HCT116 (cell line): ENCODE data around the gene ARHGEF12. TPM values are rescaled to one million over a fixed set of nuclear protein-coding genes. Genes with fewer than 3 reads are reported as not detected.
A peak's percentile ranks its signal among the peaks of the same experiment; 100 is the strongest.

Experiments used
- ATAC-seq: fragments of 200-7000 bp; cut with Tn5 transposase; 2 replicates; pipeline ENCODE4 v1.9.1; 2020; ENCODE audit warnings: mild to moderate bottlenecking, moderate library complexity
- BruUV-seq: library from RNA; stranded (reverse); fragments of 400-500 nt; replicated peaks from 2 replicates; lab custom pipeline; 2021; lab: Mats Ljungman, UMichigan
- CTCF ChIA-PET: fragments of 300-600 bp; sonication (Branson Sonifier 250); formaldehyde crosslinking; loops from one replicate; lab custom pipeline; 2021; ENCODE audit warnings: antibody characterized with exemption; lab: Charles Lee
- POLR2A ChIA-PET: fragments of 300-600, 350-600 bp; sonication (Branson Sonifier 250); formaldehyde crosslinking; loops from one replicate; lab custom pipeline; 2021; ENCODE audit warnings: antibody characterized with exemption; lab: Charles Lee
- RAD21 ChIA-PET, 2 experiments: fragments of 300-600 bp; sonication (Branson Sonifier 250); formaldehyde crosslinking; loops; one replicate each; lab custom pipeline; 2023; ENCODE audit warnings: low total read pairs in 2 of 2; ENCODE audit not compliant: uncharacterized antibody in 2 of 2, unreplicated experiment in 2 of 2, low non-redundant PET in 1 of 2; lab: Charles Lee
- DNase-seq: peaks from one replicate; pipeline ENCODE4 v3.0.0-alpha.2; 2010; ENCODE audit warnings: low read depth, low spot score
- H2AFZ ChIP-seq: fragments of 200-600 bp; shearing (Covaris generic), sonication (generic); 2 replicates; pipeline ENCODE4 v1.6.1; 2017; ENCODE audit warnings: low read depth, mixed run types, mixed read lengths, antibody characterized with exemption, low read length; ENCODE audit not compliant: poor library complexity, severe bottlenecking
- H3K27ac ChIP-seq: 2 replicates; pipeline ENCODE4 v1.5.1; 2012; ENCODE audit warnings: low read depth, low read length
- H3K27me3 ChIP-seq: fragments of 200-600 bp; sonication (generic); 2 replicates; pipeline ENCODE4 v1.6.1; 2016; ENCODE audit warnings: mixed run types, low read length, mixed read lengths; ENCODE audit not compliant: insufficient read depth
- H3K36me3 ChIP-seq, 2 experiments: fragments of 200-500 bp in 1 of 2; fragments of 200-600 bp in 1 of 2; sonication (Bioruptor generic) in 1 of 2; sonication (generic) in 1 of 2; 2 replicates each; pipeline versions ENCODE4 v1.5.1 to v1.6.1; 2014 to 2016; ENCODE audit warnings: low read length in 2 of 2, inconsistent platforms in 1 of 2, mixed read lengths in 1 of 2, mixed run types in 1 of 2; ENCODE audit not compliant: insufficient read depth in 2 of 2, control insufficient read depth in 1 of 2
- H3K4me1 ChIP-seq, 2 experiments: fragments of 200-600 bp in 1 of 2; sonication (generic) in 1 of 2; 2 replicates each; pipeline versions ENCODE4 v1.5.1 to v1.6.1; 2012 to 2017; ENCODE audit warnings: low read length in 2 of 2, inconsistent platforms in 1 of 2, mild to moderate bottlenecking in 1 of 2, mixed read lengths in 1 of 2, mixed run types in 1 of 2, moderate library complexity in 1 of 2; ENCODE audit not compliant: insufficient read depth in 2 of 2, control insufficient read depth in 1 of 2
- H3K4me2 ChIP-seq: fragments of 200-600 bp; sonication (generic); 2 replicates; pipeline ENCODE4 v1.6.1; 2017; ENCODE audit warnings: mixed run types, low read length, mixed read lengths
- H3K4me3 ChIP-seq, 2 experiments: fragments of 200-600 bp in 1 of 2; sonication (generic) in 1 of 2; replicated peaks in 1 of 2; 2 replicates each; pipeline ENCODE4 v1.5.1; 2011 to 2016; ENCODE audit warnings: low read length in 2 of 2, control low read depth in 1 of 2, low read depth in 1 of 2, mild to moderate bottlenecking in 1 of 2, mixed read lengths in 1 of 2, mixed run types in 1 of 2
- H3K79me2 ChIP-seq: fragments of 200-600 bp; sonication (generic); 2 replicates; pipeline ENCODE4 v1.6.1; 2017; ENCODE audit warnings: mild to moderate bottlenecking, mixed run types, low read length, moderate library complexity, mixed read lengths; ENCODE audit not compliant: insufficient read depth
- H3K9ac ChIP-seq: fragments of 200-600 bp; sonication (generic); 2 replicates; pipeline ENCODE4 v1.6.1; 2016; ENCODE audit warnings: low read length, mixed read lengths
- H3K9me2 ChIP-seq: fragments of 200-600 bp; sonication (generic), shearing (Covaris generic); 2 replicates; pipeline ENCODE4 v1.6.1; 2017; ENCODE audit warnings: mixed run types, mild to moderate bottlenecking, moderate library complexity; ENCODE audit not compliant: insufficient read depth
- H3K9me3 ChIP-seq, 2 experiments: fragments of 200-500 bp in 1 of 2; fragments of 200-600 bp in 1 of 2; sonication (Bioruptor generic) in 1 of 2; sonication (generic) in 1 of 2; 2 replicates each; pipeline ENCODE4 v1.6.1; 2014 to 2017; ENCODE audit warnings: low read length in 2 of 2, mixed read lengths in 2 of 2, inconsistent platforms in 1 of 2, low read depth in 1 of 2, mild to moderate bottlenecking in 1 of 2, mixed run types in 1 of 2, moderate library complexity in 1 of 2; ENCODE audit not compliant: control insufficient read depth in 1 of 2, insufficient read depth in 1 of 2
- H4K20me1 ChIP-seq: fragments of 200-600 bp; sonication (generic), shearing (Covaris generic); 2 replicates; pipeline ENCODE4 v1.6.1; 2017; ENCODE audit warnings: mixed run types, mild to moderate bottlenecking, moderate library complexity; ENCODE audit not compliant: insufficient read depth
- ATF3 ChIP-seq: IDR thresholded peaks from 2 replicates; pipeline ENCODE4 v1.6.1; 2012
- CEBPB ChIP-seq: IDR thresholded peaks from 2 replicates; pipeline ENCODE4 v1.6.1; 2012; ENCODE audit warnings: low read depth
- CTCF ChIP-seq, 3 experiments: fragments of 200-600 bp in 1 of 3; sonication (generic) in 1 of 3; IDR thresholded peaks in 2 of 3; conservative IDR thresholded peaks in 1 of 3; 2 replicates each; pipeline ENCODE4 v1.5.1; 2012 to 2017; ENCODE audit warnings: low read depth in 2 of 3, low read length in 2 of 3, antibody characterized with exemption in 1 of 3, borderline replicate concordance in 1 of 3, control low read depth in 1 of 3, mild to moderate bottlenecking in 1 of 3, mixed read lengths in 1 of 3, mixed run types in 1 of 3, moderate library complexity in 1 of 3; ENCODE audit not compliant: insufficient read depth in 1 of 3
- EGR1 ChIP-seq: IDR thresholded peaks from 2 replicates; pipeline ENCODE4 v1.6.1; 2012; ENCODE audit warnings: low read depth
- EZH2 ChIP-seq: fragments of 200-600 bp; sonication (generic); IDR thresholded peaks from 2 replicates; pipeline ENCODE4 v1.6.1; 2017; ENCODE audit warnings: antibody characterized with exemption, mixed run types
- EZH2phosphoT487 ChIP-seq: fragments of 200-600 bp; IDR thresholded peaks from 2 replicates; pipeline ENCODE4 v1.6.1; 2018; ENCODE audit warnings: antibody characterized with exemption, borderline replicate concordance
- FOSL1 ChIP-seq: IDR thresholded peaks from 2 replicates; pipeline ENCODE4 v1.6.1; 2012; ENCODE audit warnings: low read depth
- JUND ChIP-seq: IDR thresholded peaks from 2 replicates; pipeline ENCODE4 v1.6.1; 2012
- RAD21 ChIP-seq: IDR thresholded peaks from 2 replicates; pipeline ENCODE4 v1.6.1; 2012; ENCODE audit warnings: low read depth, mild to moderate bottlenecking
- REST ChIP-seq: IDR thresholded peaks from 2 replicates; pipeline ENCODE4 v1.6.1; 2012; ENCODE audit warnings: low read depth
- TCF7L2 ChIP-seq: IDR thresholded peaks from 2 replicates; pipeline ENCODE4 v1.7.0; 2011; ENCODE audit warnings: borderline replicate concordance, inconsistent platforms; ENCODE audit not compliant: insufficient read depth, insufficient read length; ENCODE audit errors: extremely low read depth
- ZFX ChIP-seq: fragments of 450-650 bp; IDR thresholded peaks from 2 replicates; pipeline ENCODE4 v1.6.1; 2017
- intact Hi-C: fragments of 100-400 bp; cut with micrococcal nuclease; formaldehyde crosslinking; loops from 2 replicates; pipeline ENCODE4 v1.10.0; 2022
- total RNA-seq: library from RNA; stranded (reverse); gene quantifications from one replicate; pipeline ENCODE4 v1.2.1, GENCODE V29; 2021; ENCODE audit not compliant: unreplicated experiment

ARHGEF12 gene
- total RNA-seq, 1 experiment from 2014 or later, result 81.4 TPM

GRCh38 chr11:120524536-120525085 is 188.4 kb downstream of the ARHGEF12 start:
- H3K9me3 ChIP-seq, result no peaks in the 10 kb centered on the region
- H3K27me3 ChIP-seq, result no peaks in the 10 kb centered on the region
- no peaks in the 10 kb centered on the region for H3K79me2 ChIP-seq
- no peak overlapping the region for H3K27ac ChIP-seq
- no peak for TF ChIP-seq JUND
- TF ChIP-seq EZH2, result no peak
- TF ChIP-seq CEBPB, result no peak
- TF ChIP-seq RAD21, result no peak
- no peak for TF ChIP-seq TCF7L2
- no peak for TF ChIP-seq EGR1
- no peaks in the 10 kb centered on the region for H3K4me1 ChIP-seq
- ATAC-seq (no peak), DNase-seq (no peak)
- RAD21 ChIA-PET, result no interaction called here
- no peak overlapping the region for H3K4me3 ChIP-seq
- no peaks in the 10 kb centered on the region for H3K36me3 ChIP-seq
- intact Hi-C loops, result no loop called here
- CTCF ChIA-PET, result no interaction called here
- no peak overlapping the region for H3K4me2 ChIP-seq
- POLR2A ChIA-PET, result no interaction called here
- no peak overlapping the region for H3K9ac ChIP-seq
- no peaks in the 10 kb centered on the region for H4K20me1 ChIP-seq
- no peaks in the 10 kb centered on the region for H3K9me2 ChIP-seq
- no peak overlapping the region for H2AFZ ChIP-seq
- no TSS peak for BruUV-seq

- POLR2A ChIA-PET, result no interaction called here
- TF ChIP-seq CEBPB (no peak), ZFX (no peak), EZH2 (no peak), ATF3 (no peak), FOSL1 (no peak), CTCF (IDR thresholded peaks at IDR 0.05 in 2 of 3, conservative IDR thresholded peaks at IDR 0.05 in 1 of 3; ENCODE audit: borderline replicate concordance in 1 of 3, insufficient read depth in 1 of 3, low read depth in 2 of 3, low read length in 2 of 3) (no peak), REST (no peak), EZH2phosphoT487 (no peak), JUND (no peak)
- TF ChIP-seq, all 23 proteins: peak for 0
- ATAC-seq, result peak; percentile 42
- H3K4me2 ChIP-seq, result no peak overlapping the region
- BruUV-seq, result no TSS peak
- H3K9ac ChIP-seq, result no peak overlapping the region
- H3K79me2 ChIP-seq, result no peaks in the 10 kb centered on the region
- intact Hi-C loops, result no loop called here
- H3K9me2 ChIP-seq, result no peaks in the 10 kb centered on the region
- DNase-seq, result no peak
- H4K20me1 ChIP-seq, result no peaks in the 10 kb centered on the region
- H3K4me3 ChIP-seq, result no peak overlapping the region
- no peaks in the 10 kb centered on the region for H3K9me3 ChIP-seq
- RAD21 ChIA-PET, result no interaction called here
- no peaks in the 10 kb centered on the region for H3K4me1 ChIP-seq
- CTCF ChIA-PET, result no interaction called here
- H2AFZ ChIP-seq, result no peak overlapping the region
- H3K36me3 ChIP-seq, result no peaks in the 10 kb centered on the region
- H3K27ac ChIP-seq, result no peak overlapping the region
- H3K27me3 ChIP-seq, result no peaks in the 10 kb centered on the region
Observed at GRCh38 chr11:120525261-120526171, 189.3 kb downstream of the ARHGEF12 start.
